Regular cardiac myocyte (primary cell): Measurements from ENCODE around the gene SLAMF7. TPM values are rescaled to one million over a fixed set of nuclear protein-coding genes. Genes with fewer than 3 reads are reported as not detected.

Experiments used
- total RNA-seq: library from RNA; depleted of rRNA; stranded (reverse); fragments of >200 nt; gene quantifications from 2 replicates; pipeline ENCODE4 v1.2.3, GENCODE V29; 2014

The SLAMF7 gene, protein sequence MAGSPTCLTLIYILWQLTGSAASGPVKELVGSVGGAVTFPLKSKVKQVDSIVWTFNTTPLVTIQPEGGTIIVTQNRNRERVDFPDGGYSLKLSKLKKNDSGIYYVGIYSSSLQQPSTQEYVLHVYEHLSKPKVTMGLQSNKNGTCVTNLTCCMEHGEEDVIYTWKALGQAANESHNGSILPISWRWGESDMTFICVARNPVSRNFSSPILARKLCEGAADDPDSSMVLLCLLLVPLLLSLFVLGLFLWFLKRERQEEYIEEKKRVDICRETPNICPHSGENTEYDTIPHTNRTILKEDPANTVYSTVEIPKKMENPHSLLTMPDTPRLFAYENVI
- total RNA-seq: not detected in 2 replicates

DNA sequence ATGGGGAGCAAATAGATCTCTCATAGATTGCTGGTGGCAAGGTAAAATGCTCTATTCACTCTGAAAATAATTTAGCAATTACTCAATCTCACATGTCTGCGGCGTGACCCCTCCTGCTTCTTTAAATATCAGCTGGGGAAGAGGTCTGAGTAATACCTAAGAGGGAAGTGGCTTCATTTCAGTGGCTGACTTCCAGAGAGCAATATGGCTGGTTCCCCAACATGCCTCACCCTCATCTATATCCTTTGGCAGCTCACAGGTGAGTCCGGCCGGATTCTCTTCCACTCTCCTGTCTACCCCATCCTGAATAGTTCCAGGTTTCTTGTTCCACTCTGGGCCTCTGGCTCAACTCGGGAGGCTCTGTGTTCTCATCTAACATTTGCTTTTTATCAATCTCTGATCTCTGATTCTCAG is at the start of gene SLAMF7:
Gene SLAMF7 (plus strand): TSS at position 150 of the 414 bp plus-strand sequence. CDS start 55 bp downstream, at position 205.

DNA sequence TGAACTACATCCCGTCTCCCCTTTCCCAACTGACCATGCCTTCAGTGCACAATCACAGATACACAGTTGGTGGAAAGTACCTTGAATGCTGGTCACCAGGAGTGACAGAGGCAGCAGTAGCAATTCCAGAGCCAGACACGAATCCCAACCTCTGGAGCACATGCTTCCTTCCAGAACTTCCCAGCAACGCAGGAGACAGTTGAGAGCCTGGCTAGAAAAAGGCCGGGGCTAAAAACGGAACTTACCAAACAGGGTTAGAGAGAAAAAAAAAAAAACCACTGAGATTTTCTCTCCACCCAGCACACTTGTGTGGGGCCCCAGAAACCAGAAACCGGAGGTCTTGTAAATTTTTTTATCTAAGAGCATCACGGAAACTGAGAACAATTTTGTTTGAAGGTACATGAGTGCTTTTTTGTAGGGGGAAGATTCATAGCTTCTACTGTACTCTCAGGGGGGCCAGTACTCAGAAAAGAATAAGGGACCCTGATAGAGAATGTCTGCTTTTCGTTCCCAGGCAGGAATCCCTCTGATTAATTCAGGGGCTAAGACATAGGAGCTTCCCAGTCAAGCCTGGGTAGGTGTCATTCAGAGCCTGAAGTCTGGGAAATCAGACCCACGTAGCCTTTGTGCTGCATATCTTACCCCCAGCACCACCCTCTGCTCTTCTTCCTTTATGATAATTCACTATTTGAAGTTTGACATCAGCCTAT is 27.3 kb upstream of the SLAMF7 start, which contains the start of gene CD48:
Gene CD48 (minus strand): TSS at position 221 of the 710 bp plus-strand sequence. CDS start 59 bp downstream, at position 162.

GRCh38 chr1:160795951-160796383 is 56.9 kb downstream of the SLAMF7 start, which contains the start of gene LY9:
TSS of gene LY9 (plus strand) at chr1:160796174. CDS start at chr1:160796188, 14 bp downstream.

Other genes starting within 250 kb of the SLAMF7 start
- not detected in 2 replicates for gene SLAMF6, start 216.0 kb upstream of the SLAMF7 start, total RNA-seq
- not detected in 2 replicates for gene CD84, start 159.8 kb upstream of the SLAMF7 start, total RNA-seq
- not detected in 2 replicates for gene SLAMF1, start 92.2 kb upstream of the SLAMF7 start, total RNA-seq
- not detected in 2 replicates for gene CD48, start 27.4 kb upstream of the SLAMF7 start, total RNA-seq
- gene LY9, start 56.9 kb downstream of the SLAMF7 start, total RNA-seq: not detected in 2 replicates
- 1.1 TPM in 1 of 2 replicates, not detected in the other for gene CD244, start 123.6 kb downstream of the SLAMF7 start, total RNA-seq
- gene ITLN1, start 145.9 kb downstream of the SLAMF7 start, total RNA-seq: 0.28 TPM in 1 of 2 replicates, not detected in the other
- gene ITLN2, start 215.6 kb downstream of the SLAMF7 start, total RNA-seq: 1.4 TPM in 1 of 2 replicates, not detected in the other